H1 (cell line): ENCODE results near the gene STAT2. TPM values are rescaled to one million over a fixed set of nuclear protein-coding genes. Genes with fewer than 3 reads are reported as not detected.

Experiments used
- BCL11A ChIP-seq, 2 experiments: IDR thresholded peaks; one replicate each; pipeline ENCODE4 v1.6.1; 2011; ENCODE audit warnings: low read depth in 2 of 2, low read length in 2 of 2, mild to moderate bottlenecking in 2 of 2
- CBX8 ChIP-seq: fragments of 300-800, 300-1000 bp; sonication (generic); IDR thresholded peaks from 2 replicates; pipeline ENCODE4 v1.7.1; 2016; ENCODE audit warnings: low read depth, low read length, borderline replicate concordance
- CHD7 ChIP-seq: fragments of 300-600 bp; sonication (generic); IDR thresholded peaks from 2 replicates; pipeline ENCODE4 v1.7.1; 2012; ENCODE audit warnings: low read length, moderate library complexity, mild to moderate bottlenecking, inconsistent platforms; ENCODE audit not compliant: insufficient replicate concordance
- CTBP2 ChIP-seq: IDR thresholded peaks from 2 replicates; pipeline ENCODE4 v1.7.0; 2011; ENCODE audit warnings: borderline replicate concordance, mild to moderate bottlenecking, moderate library complexity, mixed read lengths, low read length; ENCODE audit not compliant: insufficient read depth, insufficient read length
- NANOG ChIP-seq: IDR thresholded peaks from 2 replicates; pipeline ENCODE4 v1.6.1; 2011; ENCODE audit warnings: low read length, low read depth, mild to moderate bottlenecking, inconsistent platforms; ENCODE audit not compliant: insufficient read depth, poor library complexity, severe bottlenecking
- PHF8 ChIP-seq: fragments of 200-600 bp; sonication (generic); conservative IDR thresholded peaks from 2 replicates; pipeline ENCODE4 v1.7.1; 2012; ENCODE audit warnings: low read depth, mild to moderate bottlenecking, inconsistent platforms, low read length, moderate library complexity
- POLR2A ChIP-seq, 2 experiments: IDR thresholded peaks; 1 replicate in 1 of 2; 2 replicates in 1 of 2; pipeline ENCODE4 v1.6.1; 2011; ENCODE audit warnings: low read depth in 2 of 2, low read length in 2 of 2, mild to moderate bottlenecking in 2 of 2; ENCODE audit errors: control extremely low read depth in 1 of 2
- RNF2 ChIP-seq: fragments of 200-900, 300-1000 bp; sonication (generic); IDR thresholded peaks from 2 replicates; pipeline ENCODE4 v1.7.1; 2016; ENCODE audit warnings: borderline replicate concordance, low read depth, mild to moderate bottlenecking, antibody characterized with exemption, low read length; ENCODE audit not compliant: poor library complexity, severe bottlenecking; ENCODE audit errors: missing control alignments
- SP2 ChIP-seq: IDR thresholded peaks from 2 replicates; pipeline ENCODE4 v1.6.1; 2012; ENCODE audit warnings: mild to moderate bottlenecking, low read length, inconsistent platforms
- polyA plus RNA-seq, 7 experiments: library from polyadenylated mRNA; depleted of rRNA in 3 of 7; stranded (reverse) in 5 of 7; unstranded in 2 of 7; fragments of >200 nt in 5 of 7; fragments of 200-250 nt in 2 of 7; gene quantifications; 1 replicate in 5 of 7; 2 replicates in 1 of 7; 4 replicates in 1 of 7; pipeline versions ENCODE4 v1.2.1 to v1.2.3, GENCODE V29; 2011 to 2013; ENCODE audit warnings: missing spikeins in 2 of 7, mixed read lengths in 2 of 7
- total RNA-seq: library from RNA; stranded (reverse); fragmentation: NEBNext Ultra II Directional; extraction: Animal tissue kit (Norgen Biotek cat#: 25700); gene quantifications from 2 replicates; pipeline ENCODE4 v1.2.1, GENCODE V29; 2021

The STAT2 gene
- total and polyA plus RNA-seq, 2 of the 8 experiments (the other 6 are each of a cell fraction or from before 2014, with no cell fraction given): 37.1 to 44.7 TPM

- TF ChIP-seq CHD7 (no peak), BCL11A (IDR thresholded peaks at IDR 0.05; ENCODE audit: low read depth in 2 of 2, low read length in 2 of 2) (no peak), PHF8 (peak; percentile 71; the same call in 1 of the 2 replicates), NANOG (no peak), CTBP2 (no peak), SP2 (no peak), RNF2 (no peak), CBX8 (no peak), POLR2A (IDR thresholded peaks at IDR 0.05; ENCODE audit: control extremely low read depth in 1 of 2, low read depth in 2 of 2, low read length in 2 of 2) (peak; percentile 35 to 82)
These were observed 26.0 kb downstream of the STAT2 start, which contains the start of gene PAN2 (continued) for GRCh38 chr12:56333679-56334489.
